AG20443 (cell line): ENCODE measurements around the gene FAM124A.

Experiments used
- DNase-seq: peaks from one replicate; pipeline ENCODE4 v3.0.0; 2012; ENCODE audit warnings: low spot score, mixed read lengths

The FAM124A gene

GRCh38 chr13:51222037-51222685 lies at the start of gene FAM124A:
FAM124A (plus strand) TSS chr13:51222398; CDS start chr13:51222502, 104 bp downstream.
- peak; percentile 88 for DNase-seq

- no peak for DNase-seq
Observed at GRCh38 chr13:51175021-51175420, 47.2 kb upstream of the FAM124A start.

GRCh38 chr13:51175639-51176038 lies 46.6 kb upstream of the FAM124A start:
- DNase-seq = no peak

- no peak for DNase-seq
Observed at GRCh38 chr13:51177188-51177587, 45.0 kb upstream of the FAM124A start.

- no peak for DNase-seq
Observed at GRCh38 chr13:51178456-51179074, 43.6 kb upstream of the FAM124A start.

- DNase-seq = no peak
Observed at GRCh38 chr13:51179432-51179971, 42.7 kb upstream of the FAM124A start.

GRCh38 chr13:51180853-51181511 lies 41.2 kb upstream of the FAM124A start:
- no peak for DNase-seq

GRCh38 chr13:51181786-51182383 lies 40.3 kb upstream of the FAM124A start:
- DNase-seq = no peak

- no peak for DNase-seq
Observed at GRCh38 chr13:51191743-51192142, 30.5 kb upstream of the FAM124A start.

GRCh38 chr13:51192348-51192747 lies 29.9 kb upstream of the FAM124A start:
- no peak for DNase-seq

- DNase-seq = no peak
Observed at GRCh38 chr13:51193387-51193786, 28.8 kb upstream of the FAM124A start.

GRCh38 chr13:51194942-51195341 lies 27.3 kb upstream of the FAM124A start:
- DNase-seq = no peak

- no peak for DNase-seq
Observed at GRCh38 chr13:51201886-51202285, 20.3 kb upstream of the FAM124A start.

- no peak for DNase-seq
Observed at GRCh38 chr13:51202477-51203046, 19.6 kb upstream of the FAM124A start.

GRCh38 chr13:51206584-51206983 lies 15.6 kb upstream of the FAM124A start:
- no peak for DNase-seq

- DNase-seq = no peak
Observed at GRCh38 chr13:51207881-51208280, 14.3 kb upstream of the FAM124A start.

- no peak for DNase-seq
Observed at GRCh38 chr13:51208716-51209115, 13.5 kb upstream of the FAM124A start.

- no peak for DNase-seq
Observed at GRCh38 chr13:51211910-51212309, 10.3 kb upstream of the FAM124A start.

- no peak for DNase-seq
Observed at GRCh38 chr13:51212758-51213157, 9.4 kb upstream of the FAM124A start.

GRCh38 chr13:51213173-51213728 lies 8.9 kb upstream of the FAM124A start:
- DNase-seq = no peak

GRCh38 chr13:51218626-51219025 lies 3.6 kb upstream of the FAM124A start:
- no peak for DNase-seq

- no peak for DNase-seq
Observed at GRCh38 chr13:51220706-51221105, 1.5 kb upstream of the FAM124A start.
